GM19324 (cell line): ENCODE measurements around the gene NCAPG.

ENCODE experiments used
- ATAC-seq: cut with Tn5 transposase; IDR thresholded peaks from one replicate; pipeline ENCODE4 v1.9.1; 2021; ENCODE audit warnings: mild to moderate bottlenecking, moderate library complexity; ENCODE audit not compliant: unreplicated experiment, low FRiP score

The NCAPG gene

DNA sequence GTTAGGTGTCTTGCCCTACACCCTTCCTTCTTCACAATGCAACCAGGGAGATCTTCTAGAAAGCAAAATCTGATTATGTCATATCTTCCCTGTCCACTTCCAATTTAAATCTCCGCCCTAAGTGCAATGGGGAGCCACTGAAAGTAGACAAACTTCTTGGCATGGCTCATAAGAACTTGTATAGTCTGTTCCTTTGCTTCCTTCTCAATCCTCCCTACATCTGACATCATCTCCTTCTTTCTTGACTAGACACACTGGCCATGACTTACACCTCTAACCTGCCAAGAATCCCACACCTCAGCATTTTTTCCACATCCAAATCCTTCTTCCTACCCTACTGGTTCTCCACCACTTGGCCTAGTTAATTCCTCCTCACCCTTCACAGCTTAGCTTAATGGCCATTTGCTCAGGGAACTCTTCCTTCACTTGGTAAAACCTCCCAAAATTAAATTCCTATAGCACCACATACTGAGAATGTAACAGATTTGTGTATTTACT, 55.1 kb downstream of the NCAPG start:
- ATAC-seq: no peak

DNA sequence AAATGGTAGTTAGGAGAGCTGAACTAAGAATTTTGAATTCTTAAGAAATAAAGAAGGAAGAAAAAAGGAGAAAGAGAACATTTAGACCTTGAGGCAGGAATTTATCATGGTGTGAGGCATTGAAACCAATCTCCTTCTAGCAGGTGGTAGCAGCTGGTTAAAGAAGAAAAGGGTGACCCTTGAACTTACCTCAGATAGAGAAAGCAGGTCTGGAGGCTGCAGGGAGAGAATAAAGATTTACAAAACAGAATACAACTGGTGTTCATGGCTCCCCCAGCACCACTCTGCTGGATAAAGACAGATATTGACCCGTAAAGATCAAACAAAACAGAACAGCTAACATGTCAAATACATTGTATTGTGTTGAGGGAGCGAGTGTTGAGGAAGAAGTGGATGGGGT, 56.0 kb downstream of the NCAPG start:
- no peak for ATAC-seq

- ATAC-seq: no peak
Observed at GRCh38 chr4:17867276-17867675, 56.5 kb downstream of the NCAPG start.

DNA sequence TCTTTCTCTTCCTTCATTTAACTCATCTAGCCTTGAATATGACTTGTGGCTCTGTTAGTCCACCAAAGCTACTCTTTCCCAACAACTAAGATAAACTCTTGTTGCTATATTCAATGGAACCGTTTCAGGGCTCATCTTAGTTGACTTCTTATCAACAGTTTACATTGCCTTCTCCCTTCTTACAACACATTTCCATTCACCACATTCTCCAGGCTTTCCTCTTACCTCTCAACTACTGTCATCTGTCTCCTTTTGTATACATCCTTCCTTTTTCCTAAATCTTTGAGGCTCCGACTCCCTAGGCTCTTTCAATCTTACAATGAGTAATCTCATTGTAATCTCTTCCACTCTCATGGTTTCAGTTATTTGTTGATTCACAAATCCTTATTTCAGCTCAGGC, 58.5 kb downstream of the NCAPG start:
- ATAC-seq: no peak

GRCh38 chr4:17875402-17876070, 64.8 kb downstream of the NCAPG start:
- peak; percentile 70 for ATAC-seq

DNA sequence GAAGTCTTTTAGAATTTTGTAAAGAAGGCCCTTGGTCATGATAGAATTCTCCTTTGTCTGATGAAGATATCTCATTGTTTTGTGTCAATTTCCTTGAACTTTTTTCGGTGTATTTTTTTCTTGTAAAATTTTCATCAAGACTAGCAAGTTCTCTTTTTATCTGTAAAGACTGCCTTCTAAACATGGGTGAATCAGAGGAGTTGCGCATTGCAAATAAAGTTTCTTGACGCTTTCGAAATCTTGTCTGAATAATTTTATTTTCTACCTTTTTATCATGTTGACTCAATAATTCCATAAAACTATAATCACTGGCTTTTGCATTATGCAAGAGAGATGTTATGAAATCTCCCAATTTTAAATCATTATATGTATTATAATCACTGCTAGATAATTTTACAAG, 66.2 kb downstream of the NCAPG start:
- ATAC-seq: no peak

DNA sequence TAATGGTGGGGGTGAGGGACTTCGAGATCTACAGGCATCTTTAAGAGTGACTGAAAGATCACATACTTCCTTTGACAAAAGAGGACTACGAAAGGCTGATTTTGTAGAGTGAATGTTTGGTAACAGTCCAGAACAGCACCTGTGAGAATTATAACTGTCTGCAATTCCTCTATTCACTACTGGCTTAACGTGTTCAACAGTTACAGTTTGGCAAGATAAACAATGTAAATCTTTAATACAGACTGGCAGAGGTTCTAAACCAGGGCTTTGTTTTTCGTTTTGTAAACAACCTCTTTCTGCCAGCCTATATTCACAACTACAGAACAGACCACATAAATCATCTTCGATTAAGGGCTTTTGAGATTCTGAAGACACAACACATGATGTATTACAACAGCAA, 66.9 kb downstream of the NCAPG start:
- ATAC-seq: no peak

DNA sequence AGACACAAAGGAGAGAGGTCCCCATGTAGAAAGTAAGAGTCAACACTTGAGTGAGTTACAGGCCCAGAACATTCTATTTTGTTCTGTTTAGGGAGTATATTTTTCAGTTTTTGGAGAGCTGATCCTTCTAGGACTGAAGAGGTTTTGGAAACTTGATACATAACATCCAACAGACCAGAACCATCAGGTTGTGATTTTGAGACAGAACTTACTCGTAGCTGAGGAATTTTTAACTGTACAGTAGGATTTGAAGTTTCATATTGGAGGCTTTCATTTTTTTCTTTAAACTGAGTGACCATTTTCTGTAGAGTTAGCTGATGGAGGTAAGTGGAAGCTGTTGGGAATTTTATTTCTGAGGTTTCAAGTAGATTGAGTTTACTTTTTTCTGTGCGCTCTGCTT, 73.3 kb downstream of the NCAPG start:
- ATAC-seq: no peak

DNA sequence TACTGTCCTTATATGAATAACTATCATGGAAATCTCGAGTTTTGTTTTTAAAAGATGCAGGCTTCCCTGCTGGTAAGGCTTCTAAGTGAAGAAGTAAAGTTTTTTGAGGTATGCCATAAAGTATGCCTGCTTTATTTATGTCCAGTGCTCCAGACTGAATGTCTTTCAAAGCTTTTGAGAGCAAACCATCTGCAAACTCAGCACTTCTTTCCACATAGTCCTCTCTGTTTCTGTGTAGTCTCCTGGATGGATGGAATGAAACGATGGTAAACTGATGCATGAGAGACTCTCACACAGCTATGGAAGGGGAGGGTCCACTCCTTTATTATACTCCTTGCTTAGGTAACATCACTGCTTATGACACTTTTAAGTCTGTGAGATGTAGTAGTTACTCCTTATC, 73.7 kb downstream of the NCAPG start:
- ATAC-seq: no peak

- no peak for ATAC-seq
Observed at GRCh38 chr4:17889692-17890091, 78.9 kb downstream of the NCAPG start.

GRCh38 chr4:17894421-17894820, 83.6 kb downstream of the NCAPG start:
- ATAC-seq: no peak
